Mammary epithelial cell (primary cell): ENCODE measurements around the gene BCS1L.

Experiments
- EZH2 ChIP-seq: IDR thresholded peaks from 2 replicates; pipeline ENCODE4 v1.6.1; 2012; ENCODE audit warnings: low read length, inconsistent platforms, borderline replicate concordance
- TF ChIP-seq, protein P1 (sequence below), 2 donors: IDR thresholded peaks in 1 of 2; conservative IDR thresholded peaks in 1 of 2; 2 replicates each; pipeline ENCODE4 v1.5.1; 2011 to 2012; ENCODE audit warnings: inconsistent platforms in 2 of 2, low read length in 2 of 2, mild to moderate bottlenecking in 2 of 2, control low read depth in 1 of 2, low read depth in 1 of 2; ENCODE audit not compliant: insufficient read depth in 1 of 2; ENCODE audit errors: extremely low read depth in 1 of 2

DNA sequence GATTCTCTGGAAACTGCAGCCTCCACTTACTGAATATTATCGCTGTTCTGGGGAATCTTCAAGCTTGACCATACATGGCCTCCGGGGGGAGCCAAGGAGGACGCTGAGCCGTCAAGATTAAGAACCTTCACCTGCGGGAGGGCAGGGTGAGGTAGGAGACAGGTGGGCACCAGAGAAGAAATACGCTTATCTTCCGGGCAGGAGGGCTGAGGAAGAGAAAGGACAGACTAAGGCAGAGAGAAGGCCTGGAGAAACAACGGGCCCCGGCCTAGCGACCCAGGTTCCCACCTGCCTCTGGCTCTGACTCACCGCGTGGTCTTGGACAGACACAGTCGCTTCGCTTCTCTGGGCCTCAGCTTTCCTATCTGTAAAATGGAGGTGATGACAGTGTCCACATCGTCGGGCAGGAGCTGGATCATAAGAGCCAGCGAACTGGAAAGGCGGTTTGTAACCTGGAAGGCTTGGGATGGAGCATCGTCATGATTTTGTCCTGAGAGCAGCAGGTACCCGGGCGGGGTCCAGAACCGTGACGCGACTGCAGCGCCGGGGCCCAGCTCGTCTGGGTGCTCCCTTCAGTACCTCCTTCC is 719 bp upstream of the BCS1L start:
- TF ChIP-seq, protein P1, sequence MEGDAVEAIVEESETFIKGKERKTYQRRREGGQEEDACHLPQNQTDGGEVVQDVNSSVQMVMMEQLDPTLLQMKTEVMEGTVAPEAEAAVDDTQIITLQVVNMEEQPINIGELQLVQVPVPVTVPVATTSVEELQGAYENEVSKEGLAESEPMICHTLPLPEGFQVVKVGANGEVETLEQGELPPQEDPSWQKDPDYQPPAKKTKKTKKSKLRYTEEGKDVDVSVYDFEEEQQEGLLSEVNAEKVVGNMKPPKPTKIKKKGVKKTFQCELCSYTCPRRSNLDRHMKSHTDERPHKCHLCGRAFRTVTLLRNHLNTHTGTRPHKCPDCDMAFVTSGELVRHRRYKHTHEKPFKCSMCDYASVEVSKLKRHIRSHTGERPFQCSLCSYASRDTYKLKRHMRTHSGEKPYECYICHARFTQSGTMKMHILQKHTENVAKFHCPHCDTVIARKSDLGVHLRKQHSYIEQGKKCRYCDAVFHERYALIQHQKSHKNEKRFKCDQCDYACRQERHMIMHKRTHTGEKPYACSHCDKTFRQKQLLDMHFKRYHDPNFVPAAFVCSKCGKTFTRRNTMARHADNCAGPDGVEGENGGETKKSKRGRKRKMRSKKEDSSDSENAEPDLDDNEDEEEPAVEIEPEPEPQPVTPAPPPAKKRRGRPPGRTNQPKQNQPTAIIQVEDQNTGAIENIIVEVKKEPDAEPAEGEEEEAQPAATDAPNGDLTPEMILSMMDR (conservative IDR thresholded peaks at IDR 0.05 in 1 of 2, IDR thresholded peaks at IDR 0.05 in 1 of 2; ENCODE audit: extremely low read depth in 1 of 2, insufficient read depth in 1 of 2, low read depth in 1 of 2, low read length in 2 of 2), result peak; percentile 45 to 60
- TF ChIP-seq EZH2, result no peak
